Panc1 (cell line): ENCODE results near the gene ERRFI1.

Experiments
- CTCF ChIP-seq: fragments of 450-650 bp; IDR thresholded peaks from 2 replicates; pipeline ENCODE4 v1.5.1; 2017; ENCODE audit warnings: mild to moderate bottlenecking
- POLR2AphosphoS5 ChIP-seq: IDR thresholded peaks from 2 replicates; pipeline ENCODE4 v1.6.1; 2012; ENCODE audit warnings: mild to moderate bottlenecking, low read depth, low read length, moderate library complexity
- REST ChIP-seq, 2 experiments: IDR thresholded peaks; 2 replicates each; pipeline ENCODE4 v1.6.1; 2011 to 2012; ENCODE audit warnings: low read depth in 2 of 2, control low read depth in 1 of 2, low read length in 1 of 2, mild to moderate bottlenecking in 1 of 2, moderate library complexity in 1 of 2; ENCODE audit not compliant: insufficient read depth in 1 of 2
- SIN3A ChIP-seq: IDR thresholded peaks from 2 replicates; pipeline ENCODE4 v1.6.1; 2012; ENCODE audit warnings: low read depth, mild to moderate bottlenecking, low read length, moderate library complexity, borderline replicate concordance; ENCODE audit not compliant: insufficient read depth
- TCF7L2 ChIP-seq: IDR thresholded peaks from 2 replicates; pipeline ENCODE4 v1.6.1; 2011; ENCODE audit warnings: mild to moderate bottlenecking, low read depth, low read length, inconsistent platforms

GRCh38 chr1:8011923-8012858 lies 13.9 kb downstream of the ERRFI1 start:
- no peak for TF ChIP-seq TCF7L2
- no peak for TF ChIP-seq CTCF
- TF ChIP-seq POLR2AphosphoS5, result peak; percentile 87
- no peak for TF ChIP-seq SIN3A
- TF ChIP-seq REST (IDR thresholded peaks at IDR 0.05; ENCODE audit: insufficient read depth in 1 of 2, low read depth in 2 of 2, low read length in 1 of 2), result no peak
